GM18519 (cell line): ENCODE data around the gene SLC47A2.
"Not testable (repeated sequence)": the region's sequence is repeated elsewhere in the genome, so short reads cannot be mapped to it uniquely, and the experiment has no call there.

Experiments
- ATAC-seq: cut with Tn5 transposase; IDR thresholded peaks from one replicate; pipeline ENCODE4 v1.9.1; 2021; ENCODE audit warnings: mild to moderate bottlenecking, moderate library complexity; ENCODE audit not compliant: unreplicated experiment, low FRiP score

The SLC47A2 gene, protein sequence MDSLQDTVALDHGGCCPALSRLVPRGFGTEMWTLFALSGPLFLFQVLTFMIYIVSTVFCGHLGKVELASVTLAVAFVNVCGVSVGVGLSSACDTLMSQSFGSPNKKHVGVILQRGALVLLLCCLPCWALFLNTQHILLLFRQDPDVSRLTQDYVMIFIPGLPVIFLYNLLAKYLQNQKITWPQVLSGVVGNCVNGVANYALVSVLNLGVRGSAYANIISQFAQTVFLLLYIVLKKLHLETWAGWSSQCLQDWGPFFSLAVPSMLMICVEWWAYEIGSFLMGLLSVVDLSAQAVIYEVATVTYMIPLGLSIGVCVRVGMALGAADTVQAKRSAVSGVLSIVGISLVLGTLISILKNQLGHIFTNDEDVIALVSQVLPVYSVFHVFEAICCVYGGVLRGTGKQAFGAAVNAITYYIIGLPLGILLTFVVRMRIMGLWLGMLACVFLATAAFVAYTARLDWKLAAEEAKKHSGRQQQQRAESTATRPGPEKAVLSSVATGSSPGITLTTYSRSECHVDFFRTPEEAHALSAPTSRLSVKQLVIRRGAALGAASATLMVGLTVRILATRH

GRCh38 chr17:19716108-19717030 lies at the start of gene SLC47A2:
TSS of gene SLC47A2 (minus strand) at chr17:19716584. CDS start at chr17:19716555, 29 bp downstream.
- no peak for ATAC-seq

DNA sequence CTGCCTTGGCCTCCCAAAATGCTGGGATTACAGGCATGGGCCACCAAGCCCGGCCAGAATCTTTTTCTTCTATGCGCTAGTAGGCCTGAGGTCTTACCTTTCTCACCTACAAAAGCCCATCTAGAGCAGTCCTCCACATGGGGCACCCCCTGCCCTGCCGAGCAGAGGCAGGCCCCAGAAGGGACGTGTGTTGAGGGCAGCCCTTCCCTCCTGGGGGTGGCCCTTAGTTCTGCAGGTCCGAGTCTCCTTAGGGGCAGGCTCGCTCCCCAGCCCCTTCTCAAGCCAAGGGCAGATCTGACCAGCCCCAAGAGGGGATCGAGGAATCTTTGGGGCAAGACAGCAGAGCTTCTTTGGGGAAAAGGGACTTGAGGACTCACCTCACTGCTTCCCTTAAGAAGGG lies 49.6 kb upstream of the SLC47A2 start:
- no peak for ATAC-seq

- ATAC-seq, result not testable (repeated sequence)
These were observed 47.6 kb upstream of the SLC47A2 start for GRCh38 chr17:19763991-19764390.

DNA sequence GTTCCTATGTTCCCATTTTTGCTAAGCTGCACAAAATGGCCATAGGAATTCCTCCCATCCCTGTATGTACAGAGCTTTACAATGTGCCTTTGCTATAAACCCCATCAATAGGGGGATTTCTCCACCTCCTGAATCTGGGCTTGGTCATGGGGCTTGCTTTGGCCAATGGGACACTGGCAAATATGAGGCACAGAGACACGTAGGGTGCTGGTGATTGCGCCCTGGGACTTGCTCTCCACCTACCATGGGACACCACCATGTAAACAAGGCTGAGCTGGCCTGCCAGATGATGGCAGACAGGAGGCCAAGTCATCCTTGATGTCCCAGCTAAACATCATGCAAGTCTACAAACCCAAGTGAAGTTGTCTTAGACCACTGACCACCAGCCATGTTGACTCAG lies 47.0 kb upstream of the SLC47A2 start:
- ATAC-seq, result no peak

GRCh38 chr17:19762515-19762961 lies 46.2 kb upstream of the SLC47A2 start:
- ATAC-seq, result no peak

- ATAC-seq, result no peak
These were observed 44.4 kb upstream of the SLC47A2 start for GRCh38 chr17:19760746-19761145.

DNA sequence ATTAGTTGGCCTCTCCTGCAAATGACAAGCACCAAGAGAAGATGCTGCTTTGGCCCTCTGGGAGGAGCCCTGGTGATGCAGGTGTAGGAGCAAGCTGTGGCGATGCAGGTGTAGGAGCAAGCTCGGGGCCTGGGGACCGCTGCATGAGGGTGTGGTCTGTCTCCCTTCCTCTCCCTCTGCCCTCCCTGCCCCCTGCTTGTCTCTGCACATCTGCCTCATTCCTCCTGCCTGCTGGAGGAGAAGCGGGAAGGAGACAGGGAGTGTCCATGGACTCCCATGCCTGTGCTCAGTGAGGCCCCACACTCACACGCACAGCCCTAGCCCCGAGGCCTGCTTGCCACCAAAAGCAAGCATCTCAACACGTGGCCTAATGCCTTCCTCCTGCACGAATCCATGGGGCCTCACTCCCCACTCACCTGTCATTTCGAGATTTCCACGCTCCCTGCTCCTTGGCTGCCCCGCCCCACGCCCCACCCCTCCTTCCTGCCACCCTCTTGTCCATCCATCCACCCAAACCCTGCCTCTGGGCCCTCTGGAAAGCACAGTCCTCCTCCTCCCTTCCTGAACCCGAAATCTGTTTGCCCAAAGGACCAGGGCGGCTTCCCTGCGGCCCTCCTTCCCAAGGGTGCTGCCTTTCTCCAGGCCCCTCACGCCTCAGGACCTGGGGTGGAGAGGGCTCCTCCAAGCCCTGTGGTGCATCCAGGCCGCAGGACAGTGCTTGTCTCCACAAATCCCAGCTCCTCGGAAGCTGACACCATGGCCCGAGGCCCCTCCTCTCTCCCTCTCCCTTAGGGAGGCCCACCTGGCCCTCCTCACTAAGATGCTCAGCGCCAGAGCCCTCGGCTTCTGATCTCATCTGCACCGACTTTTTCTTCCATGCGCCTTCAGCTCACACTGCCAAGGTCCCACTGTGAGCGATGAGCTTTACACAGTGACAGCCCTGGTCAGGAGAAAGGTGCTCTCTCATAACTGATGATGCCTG lies 43.5 kb upstream of the SLC47A2 start:
- no peak for ATAC-seq

DNA sequence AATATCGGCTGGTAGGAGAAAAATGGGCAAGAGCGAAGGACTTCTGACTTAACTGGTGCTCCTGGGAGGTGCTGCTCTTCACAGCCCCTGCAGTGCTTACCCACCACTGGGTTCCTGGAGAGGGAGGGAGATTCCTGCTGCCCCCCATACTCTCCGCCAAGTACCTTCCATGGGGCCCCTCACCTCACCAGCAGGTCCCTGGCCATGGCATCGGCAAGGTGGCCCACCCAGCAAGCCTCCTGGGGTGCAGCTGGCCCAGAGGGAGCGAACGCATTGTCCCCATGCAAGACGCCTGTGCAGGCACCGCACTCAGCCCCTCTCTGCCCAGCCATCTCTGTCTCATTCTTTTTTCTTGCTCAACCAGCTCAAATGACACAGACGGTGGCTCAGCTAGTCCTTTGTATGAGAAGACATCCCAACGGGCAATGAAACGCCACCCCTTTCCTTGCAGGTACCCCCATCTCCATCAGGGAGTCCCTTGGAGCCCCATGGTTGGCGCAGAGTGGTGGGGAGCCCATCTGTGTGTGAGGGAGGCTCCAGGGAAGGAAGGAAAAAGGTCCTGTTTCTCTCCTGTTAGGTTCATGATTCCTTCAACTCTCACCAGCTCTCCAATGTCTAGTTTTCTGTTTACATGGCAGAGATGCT lies 41.3 kb upstream of the SLC47A2 start:
- ATAC-seq, result no peak

DNA sequence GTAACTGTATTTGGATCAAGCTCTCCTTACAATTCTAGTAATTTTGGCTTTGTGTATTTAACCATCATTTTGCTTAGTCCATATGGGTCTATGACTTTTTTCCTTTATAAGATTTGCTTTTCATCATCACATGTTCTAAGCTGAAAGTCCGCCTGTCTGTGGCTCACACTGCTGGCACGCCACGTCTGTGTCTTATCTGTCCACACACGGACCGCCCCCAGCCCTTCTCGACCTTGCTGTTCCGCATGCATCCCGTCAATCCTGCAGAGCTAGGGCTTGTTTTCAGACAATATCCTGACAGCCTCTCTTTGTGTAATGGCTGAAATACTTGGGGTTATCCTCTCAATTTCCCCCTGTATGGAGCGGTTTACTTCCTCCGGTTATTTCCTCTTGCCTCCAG lies 40.2 kb upstream of the SLC47A2 start:
- no peak for ATAC-seq

GRCh38 chr17:19755821-19756510 lies 39.6 kb upstream of the SLC47A2 start:
- no peak for ATAC-seq

DNA sequence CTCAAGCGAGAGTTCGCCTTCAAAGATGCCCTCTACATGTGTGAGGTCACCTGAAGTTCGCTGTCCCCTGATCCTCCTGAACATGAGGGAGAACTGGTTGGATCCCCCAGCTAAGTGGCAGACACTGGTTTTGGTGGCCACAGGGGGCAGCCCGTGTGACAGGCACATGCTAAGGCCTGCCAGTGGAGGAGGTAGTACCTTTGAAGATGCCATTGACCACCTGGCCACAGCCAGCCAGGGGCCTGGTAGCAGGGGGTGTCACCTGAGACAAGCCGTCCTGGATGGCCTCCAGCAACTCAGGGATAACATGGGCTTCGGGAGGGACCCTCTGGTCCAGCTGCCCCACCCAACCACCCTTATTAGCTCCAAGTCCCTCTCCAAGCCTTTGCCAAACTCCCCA lies 39.0 kb upstream of the SLC47A2 start:
- ATAC-seq, result no peak

GRCh38 chr17:19753661-19754463 lies 37.5 kb upstream of the SLC47A2 start:
- no peak for ATAC-seq

- ATAC-seq, result no peak
These were observed 36.7 kb upstream of the SLC47A2 start for GRCh38 chr17:19753051-19753509.

DNA sequence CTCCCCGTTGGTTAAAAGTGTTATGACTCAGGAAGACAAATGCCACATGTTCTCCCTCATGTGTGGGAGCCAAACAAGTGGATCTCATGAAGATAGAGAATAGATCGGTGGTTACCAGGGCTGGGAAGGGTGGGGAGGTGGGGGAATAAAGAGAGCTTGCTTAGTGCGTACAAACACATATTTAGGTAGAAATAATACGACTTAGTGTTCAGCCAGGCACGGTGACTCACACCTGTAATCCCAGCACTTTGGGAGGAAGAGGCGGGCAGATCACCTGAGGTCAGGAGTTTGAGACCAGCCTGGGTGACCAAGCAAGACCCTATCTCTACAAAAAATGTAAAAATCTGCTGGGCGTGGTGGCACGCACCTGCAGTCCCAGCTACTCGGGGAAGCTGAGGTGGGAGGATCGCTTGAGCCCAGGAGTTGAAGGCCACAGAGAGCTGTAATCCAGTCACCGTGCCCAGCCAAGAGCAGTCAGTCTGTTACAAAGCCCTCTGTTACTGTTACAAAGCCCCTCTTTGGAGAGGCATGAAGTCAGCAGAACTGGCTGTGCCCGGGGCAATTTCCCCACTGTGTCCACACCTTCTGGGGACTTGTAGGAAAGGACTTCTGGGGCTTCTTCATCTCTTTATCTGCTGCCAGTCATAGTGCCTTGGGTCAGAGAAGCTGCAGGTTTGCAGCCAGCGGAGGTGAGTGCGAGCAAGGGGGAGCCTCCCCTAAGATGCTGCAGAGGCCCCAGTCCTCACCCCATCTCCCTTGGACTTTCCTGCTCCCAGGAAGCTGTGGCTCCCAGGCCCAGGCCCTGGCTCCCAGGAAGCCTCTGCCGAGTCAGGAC lies 36.0 kb upstream of the SLC47A2 start:
- ATAC-seq, result no peak

- ATAC-seq, result no peak
These were observed 34.5 kb upstream of the SLC47A2 start for GRCh38 chr17:19750835-19751234.

DNA sequence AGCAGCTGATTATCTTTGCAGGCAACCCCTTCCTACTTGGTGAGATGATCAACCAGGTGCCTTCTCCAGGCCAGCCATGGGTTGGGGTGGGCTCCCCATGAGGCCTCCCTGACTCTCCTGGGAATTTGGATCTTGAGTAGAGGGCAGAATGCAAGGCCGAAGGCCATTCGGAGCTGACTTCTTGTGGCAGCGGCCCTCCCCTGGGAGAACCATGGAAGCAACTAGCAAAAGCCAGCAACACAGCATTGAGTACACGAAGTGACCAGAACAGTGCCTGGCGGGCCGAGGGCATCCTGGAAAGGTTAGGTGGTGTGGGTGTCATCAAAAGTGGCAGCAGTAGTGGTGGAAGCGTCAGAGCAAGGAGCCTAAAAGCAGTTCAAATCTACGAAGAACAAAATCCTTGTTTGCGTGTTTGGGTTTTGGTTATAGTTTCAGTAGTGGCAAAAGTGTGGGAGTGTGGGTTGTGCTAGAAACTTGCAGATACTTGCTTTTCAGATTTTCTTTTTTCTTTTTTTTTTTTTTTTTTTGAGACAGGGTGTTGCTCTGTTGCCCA lies 33.7 kb upstream of the SLC47A2 start:
- no peak for ATAC-seq

DNA sequence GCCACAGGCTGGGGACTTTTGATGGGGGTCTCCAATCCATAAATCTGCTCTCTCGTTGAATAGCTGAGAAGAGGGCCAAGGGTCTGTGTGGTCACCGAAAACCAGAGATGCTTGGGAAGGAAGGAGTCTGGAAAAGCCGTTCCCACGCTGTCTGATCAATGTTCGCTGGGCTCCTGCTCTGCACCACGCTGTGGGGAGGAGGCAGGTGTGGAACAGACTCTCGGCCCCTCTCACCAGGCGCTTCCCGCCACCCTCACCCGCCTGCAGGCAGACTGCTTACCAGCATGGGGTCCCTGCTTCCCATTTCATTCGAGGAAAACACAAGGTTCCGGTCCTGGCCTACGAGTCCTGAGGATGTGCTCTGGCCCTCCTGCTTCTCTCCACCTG lies 32.4 kb upstream of the SLC47A2 start:
- no peak for ATAC-seq
